Measurements from ENCODE around the gene PHACTR3. TPM values are rescaled to one million over a fixed set of nuclear protein-coding genes. Genes with fewer than 3 reads are reported as not detected.

Gene PHACTR3
- total and polyA plus RNA-seq, 2 donors (not counting 3 experiments of a cell fraction or from before 2014, with no cell fraction given), result not detected

- no peak overlapping the region for H3K9ac ChIP-seq (replicated peaks; ENCODE audit: extremely low read depth, insufficient read depth, low read length)
- DNase-seq (ENCODE audit: low read depth, low spot score), result no peak
- no peak for TF ChIP-seq CTCF (IDR thresholded peaks at IDR 0.05; ENCODE audit: extremely low read depth in 1 of 2, insufficient read depth in 1 of 2, low read depth in 1 of 2, low read length in 2 of 2)
- TF ChIP-seq MYC (IDR thresholded peaks at IDR 0.05; ENCODE audit: low read depth, low read length), result no peak
- TF ChIP-seq JUN (IDR thresholded peaks at IDR 0.05; ENCODE audit: borderline replicate concordance, insufficient read depth, insufficient read length, low read depth), result no peak
- no peak for TF ChIP-seq EZH2 (IDR thresholded peaks at IDR 0.05; ENCODE audit: borderline replicate concordance, low read depth, low read length, severe bottlenecking)
- no peak for TF ChIP-seq POLR2A (IDR thresholded peaks at IDR 0.05; ENCODE audit: low read depth, low read length)
- TF ChIP-seq FOS (IDR thresholded peaks at IDR 0.05; ENCODE audit: borderline replicate concordance, insufficient read depth, low read length), result no peak
- TF ChIP-seq POLR2AphosphoS5 (IDR thresholded peaks at IDR 0.05; ENCODE audit: insufficient read depth, low read depth, low read length), result no peak
- no peak for TF ChIP-seq GATA2 (IDR thresholded peaks at IDR 0.05; ENCODE audit: insufficient read depth, insufficient read length, low read depth, low read length)
- no peak for TF ChIP-seq MAX (IDR thresholded peaks at IDR 0.05; ENCODE audit: insufficient read depth, insufficient read length)
- no peak overlapping the region for H3K4me3 ChIP-seq (replicated peaks in 1 of 3; ENCODE audit: insufficient read depth in 1 of 3, low read depth in 1 of 3, low read length in 3 of 3)
- no TSS peak for BruUV-seq (replicated peaks)
- H3K4me1 ChIP-seq (ENCODE audit: control insufficient read depth, extremely low read depth, insufficient read depth, low read length), result no peaks in the 10 kb centered on the region
- dilution Hi-C loops (cut with MboI; ENCODE audit: extremely low pct_ligation_motif_present, low sequenced_read_pairs), result no loop called here
- H4K20me1 ChIP-seq (replicated peaks; ENCODE audit: control insufficient read depth, extremely low read depth, insufficient read depth, low read length), result no peaks in the 10 kb centered on the region
- no peaks in the 10 kb centered on the region for H3K9me3 ChIP-seq (replicated peaks; ENCODE audit: control insufficient read depth, insufficient read depth, low read length)
- H3K4me2 ChIP-seq (ENCODE audit: insufficient read depth, low read length), result no peak overlapping the region
- POLR2A ChIA-PET, result no interaction called here
- intact Hi-C loops (cut with micrococcal nuclease), result no loop called here
- no peaks in the 10 kb centered on the region for H3K36me3 ChIP-seq (ENCODE audit: control insufficient read depth in 2 of 2, extremely low read depth in 1 of 2, insufficient read depth in 2 of 2, low read length in 2 of 2)
- H3K79me2 ChIP-seq (ENCODE audit: control insufficient read depth, insufficient read depth, low read length), result no peaks in the 10 kb centered on the region
- FAIRE-seq, result no peak
- no peak overlapping the region for H3K27ac ChIP-seq (ENCODE audit: insufficient read depth, low read depth, low read length)
- CTCF ChIA-PET, result interaction anchor here (2.3 kb wide), 1 partner anchor 8 kb away, joined by 9 read pairs; no protein-coding TSS in a partner anchor
- H3K27me3 ChIP-seq (ENCODE audit: control insufficient read depth in 2 of 2, insufficient read depth in 2 of 2, low read length in 2 of 2), result peaks cover 2% of the 10 kb centered on the region in 2 experiments
- no peaks in the 10 kb centered on the region for H3K9me1 ChIP-seq (replicated peaks; ENCODE audit: control insufficient read depth, extremely low read depth, insufficient read depth, low read length)
- H2AFZ ChIP-seq (ENCODE audit: low read depth, low read length), result no peak overlapping the region
These were observed 24.8 kb upstream of the PHACTR3 start for GRCh38 chr20:59579404-59580145.
